GM12872 (cell line): ENCODE data around the gene RPS6KA2.

ENCODE experiments used
- TF ChIP-seq, protein P1 (sequence below): IDR thresholded peaks from 3 replicates; pipeline ENCODE4 v1.5.1; 2011; ENCODE audit warnings: low read depth, mild to moderate bottlenecking, low read length, moderate library complexity; ENCODE audit not compliant: insufficient read depth

The RPS6KA2 gene

GRCh38 chr6:166466178-166467122, 160.6 kb downstream of the RPS6KA2 start:
- TF ChIP-seq, protein P1, sequence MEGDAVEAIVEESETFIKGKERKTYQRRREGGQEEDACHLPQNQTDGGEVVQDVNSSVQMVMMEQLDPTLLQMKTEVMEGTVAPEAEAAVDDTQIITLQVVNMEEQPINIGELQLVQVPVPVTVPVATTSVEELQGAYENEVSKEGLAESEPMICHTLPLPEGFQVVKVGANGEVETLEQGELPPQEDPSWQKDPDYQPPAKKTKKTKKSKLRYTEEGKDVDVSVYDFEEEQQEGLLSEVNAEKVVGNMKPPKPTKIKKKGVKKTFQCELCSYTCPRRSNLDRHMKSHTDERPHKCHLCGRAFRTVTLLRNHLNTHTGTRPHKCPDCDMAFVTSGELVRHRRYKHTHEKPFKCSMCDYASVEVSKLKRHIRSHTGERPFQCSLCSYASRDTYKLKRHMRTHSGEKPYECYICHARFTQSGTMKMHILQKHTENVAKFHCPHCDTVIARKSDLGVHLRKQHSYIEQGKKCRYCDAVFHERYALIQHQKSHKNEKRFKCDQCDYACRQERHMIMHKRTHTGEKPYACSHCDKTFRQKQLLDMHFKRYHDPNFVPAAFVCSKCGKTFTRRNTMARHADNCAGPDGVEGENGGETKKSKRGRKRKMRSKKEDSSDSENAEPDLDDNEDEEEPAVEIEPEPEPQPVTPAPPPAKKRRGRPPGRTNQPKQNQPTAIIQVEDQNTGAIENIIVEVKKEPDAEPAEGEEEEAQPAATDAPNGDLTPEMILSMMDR, result no peak

DNA sequence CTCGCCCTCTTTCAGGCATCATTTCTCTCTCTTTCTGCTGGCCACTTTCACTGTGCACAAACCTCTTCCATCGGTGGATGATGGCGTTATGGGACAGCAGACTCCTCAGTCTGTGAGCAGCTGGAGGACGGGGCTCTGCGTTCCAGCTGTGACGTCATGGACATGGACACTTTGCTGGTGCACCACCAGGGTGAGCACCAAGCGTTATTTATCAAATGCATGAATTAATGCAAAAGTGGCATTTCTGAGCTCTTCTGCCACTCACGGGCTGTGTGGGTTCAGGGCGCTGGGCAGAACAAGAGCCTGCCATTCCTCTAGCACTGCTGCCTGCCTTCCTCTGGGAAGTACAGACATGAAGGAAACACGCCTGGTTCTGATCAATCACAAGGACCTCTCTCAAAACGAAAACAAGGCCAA, 161.4 kb downstream of the RPS6KA2 start:
- TF ChIP-seq, protein P1, result no peak

DNA sequence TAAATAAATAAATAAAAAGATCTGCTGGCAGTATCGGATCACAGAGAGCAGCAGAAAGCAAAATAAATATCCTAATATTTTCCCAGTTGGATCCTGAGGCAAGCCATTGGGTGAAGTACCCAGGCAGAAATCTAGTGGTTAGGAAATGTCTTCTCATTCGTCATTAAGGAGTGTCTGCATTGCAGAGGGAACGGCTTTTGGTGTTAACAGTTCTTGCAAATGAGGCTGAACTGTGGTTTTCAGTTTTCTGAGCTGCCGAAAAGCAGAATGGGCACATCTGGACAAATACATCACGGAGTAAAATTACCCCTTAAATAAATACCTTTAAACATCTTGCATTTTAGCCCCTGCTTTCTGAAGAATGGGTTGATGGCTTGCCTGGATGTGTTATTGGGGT, 162.1 kb downstream of the RPS6KA2 start:
- TF ChIP-seq, protein P1, result no peak

DNA sequence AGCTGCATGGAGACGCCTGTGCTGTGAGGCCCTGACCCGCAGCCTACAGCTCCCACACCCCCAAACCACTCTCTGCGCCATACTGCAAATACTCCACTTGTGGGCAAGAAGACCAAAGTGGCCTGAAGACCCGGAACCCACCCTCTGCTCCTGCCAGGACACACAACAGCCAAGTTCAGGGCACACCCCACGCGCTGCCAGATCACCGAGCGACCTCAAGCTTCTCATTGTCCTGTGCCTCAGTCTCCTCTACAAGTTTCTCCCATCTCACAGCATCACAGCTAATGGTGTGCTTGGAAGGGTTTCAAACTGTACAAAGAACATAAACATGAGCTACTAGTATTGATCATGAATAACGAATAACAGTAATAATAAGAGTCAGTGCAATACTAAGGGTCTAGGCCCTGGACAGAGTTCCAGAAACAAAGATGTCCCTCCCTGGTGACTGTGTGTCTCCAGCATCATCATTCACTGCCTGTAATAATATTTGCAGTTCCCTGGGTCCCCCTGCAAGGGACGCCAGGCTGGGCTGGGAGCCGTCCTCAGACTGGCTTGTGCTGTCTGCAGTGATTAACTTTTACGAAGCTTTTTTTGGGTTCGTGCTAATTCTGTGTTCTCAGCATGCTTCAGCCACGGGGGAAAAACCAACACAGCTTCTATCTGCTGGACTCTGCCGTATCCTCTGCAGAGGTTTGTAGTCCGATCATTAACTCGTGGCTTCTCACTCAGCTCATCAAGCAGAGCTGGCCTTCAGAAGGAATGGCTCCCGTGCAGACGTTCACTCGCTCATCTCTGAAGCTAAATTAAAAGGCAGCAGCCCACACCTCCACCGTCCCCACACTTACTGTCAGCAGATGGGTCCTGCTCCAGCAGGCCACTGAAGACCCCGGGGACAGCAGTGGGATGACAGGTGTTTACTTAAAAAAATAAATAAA, 162.7 kb downstream of the RPS6KA2 start:
- TF ChIP-seq, protein P1, result no peak

DNA sequence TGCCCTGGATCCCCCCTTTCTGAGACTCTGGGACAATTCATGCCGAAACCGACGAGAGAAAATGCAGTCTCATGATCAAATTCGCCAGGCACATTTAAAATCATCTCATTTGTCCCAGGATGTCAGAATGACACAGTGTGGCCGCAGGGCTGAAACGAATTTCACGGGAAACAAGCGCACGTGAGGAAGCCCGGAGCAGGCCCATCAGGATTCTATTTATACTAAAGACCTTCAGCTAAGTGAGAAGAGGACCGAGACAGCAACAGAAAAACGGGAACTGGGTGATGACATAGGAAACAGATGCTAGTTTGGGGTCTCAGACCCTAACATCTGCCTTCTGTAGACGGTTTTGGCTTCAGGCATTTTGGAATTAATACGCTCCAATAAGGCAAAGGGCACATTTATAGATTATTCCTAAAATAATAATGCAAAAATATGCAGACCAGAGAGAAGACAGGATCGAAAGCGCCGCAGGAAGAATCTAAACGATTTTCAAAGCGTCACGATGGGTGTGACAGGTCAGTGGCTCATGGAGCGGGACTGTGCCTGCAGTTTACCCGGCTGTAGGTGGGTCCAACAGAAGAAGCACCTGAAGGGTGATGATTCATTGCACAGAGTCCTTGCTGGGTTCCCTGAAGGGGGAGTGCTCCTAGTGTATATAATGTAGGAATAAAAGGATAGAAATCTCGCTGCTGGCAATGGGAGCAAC, 163.5 kb downstream of the RPS6KA2 start:
- TF ChIP-seq, protein P1, result no peak

- TF ChIP-seq, protein P1, result no peak
Observed at GRCh38 chr6:166462461-166463135, 164.5 kb downstream of the RPS6KA2 start.
